Endothelial cell (in vitro differentiated cells): ENCODE data around the gene SH3PXD2A. TPM values are rescaled to one million over a fixed set of nuclear protein-coding genes. Genes with fewer than 3 reads are reported as not detected.

Experiments used
- DNase-seq: peaks from one replicate; pipeline ENCODE4 v3.0.0; 2021; ENCODE audit warnings: low spot score
- H3K27ac Mint-ChIP-seq: one replicate; pipeline ENCODE4 v1.8.0; 2021; ENCODE audit warnings: mixed read lengths, inconsistent platforms; ENCODE audit not compliant: unreplicated experiment
- H3K27me3 Mint-ChIP-seq: one replicate; pipeline ENCODE4 v1.8.0; 2021; ENCODE audit warnings: mild to moderate bottlenecking, moderate library complexity, mixed read lengths, inconsistent platforms; ENCODE audit not compliant: unreplicated experiment
- H3K36me3 Mint-ChIP-seq: one replicate; pipeline ENCODE4 v1.8.0; 2021; ENCODE audit warnings: mild to moderate bottlenecking, low read depth, mixed read lengths, inconsistent platforms; ENCODE audit not compliant: unreplicated experiment
- H3K4me1 Mint-ChIP-seq: one replicate; pipeline ENCODE4 v1.8.0; 2021; ENCODE audit warnings: mild to moderate bottlenecking, mixed read lengths, inconsistent platforms; ENCODE audit not compliant: unreplicated experiment
- H3K4me3 Mint-ChIP-seq: one replicate; pipeline ENCODE4 v1.8.0; 2021; ENCODE audit warnings: mild to moderate bottlenecking, mixed read lengths, inconsistent platforms; ENCODE audit not compliant: unreplicated experiment
- H3K9me3 Mint-ChIP-seq: one replicate; pipeline ENCODE4 v1.8.0; 2021; ENCODE audit warnings: mixed read lengths, inconsistent platforms; ENCODE audit not compliant: unreplicated experiment
- CTCF ChIP-seq: fragments of 200-600 bp; sonication (generic); IDR thresholded peaks from one replicate; pipeline ENCODE4 v1.5.0; 2021; ENCODE audit warnings: antibody characterized with exemption; ENCODE audit not compliant: unreplicated experiment
- total RNA-seq: library from RNA; stranded (reverse); fragmentation: NEBNext Ultra II Directional; extraction: Animal tissue kit (Norgen Biotek cat#: 25700); gene quantifications from one replicate; pipeline ENCODE4 v1.2.1, GENCODE V29; 2021; ENCODE audit not compliant: unreplicated experiment

SH3PXD2A gene
- total RNA-seq, 1 donor from 2014 or later: 59.9 TPM

DNA sequence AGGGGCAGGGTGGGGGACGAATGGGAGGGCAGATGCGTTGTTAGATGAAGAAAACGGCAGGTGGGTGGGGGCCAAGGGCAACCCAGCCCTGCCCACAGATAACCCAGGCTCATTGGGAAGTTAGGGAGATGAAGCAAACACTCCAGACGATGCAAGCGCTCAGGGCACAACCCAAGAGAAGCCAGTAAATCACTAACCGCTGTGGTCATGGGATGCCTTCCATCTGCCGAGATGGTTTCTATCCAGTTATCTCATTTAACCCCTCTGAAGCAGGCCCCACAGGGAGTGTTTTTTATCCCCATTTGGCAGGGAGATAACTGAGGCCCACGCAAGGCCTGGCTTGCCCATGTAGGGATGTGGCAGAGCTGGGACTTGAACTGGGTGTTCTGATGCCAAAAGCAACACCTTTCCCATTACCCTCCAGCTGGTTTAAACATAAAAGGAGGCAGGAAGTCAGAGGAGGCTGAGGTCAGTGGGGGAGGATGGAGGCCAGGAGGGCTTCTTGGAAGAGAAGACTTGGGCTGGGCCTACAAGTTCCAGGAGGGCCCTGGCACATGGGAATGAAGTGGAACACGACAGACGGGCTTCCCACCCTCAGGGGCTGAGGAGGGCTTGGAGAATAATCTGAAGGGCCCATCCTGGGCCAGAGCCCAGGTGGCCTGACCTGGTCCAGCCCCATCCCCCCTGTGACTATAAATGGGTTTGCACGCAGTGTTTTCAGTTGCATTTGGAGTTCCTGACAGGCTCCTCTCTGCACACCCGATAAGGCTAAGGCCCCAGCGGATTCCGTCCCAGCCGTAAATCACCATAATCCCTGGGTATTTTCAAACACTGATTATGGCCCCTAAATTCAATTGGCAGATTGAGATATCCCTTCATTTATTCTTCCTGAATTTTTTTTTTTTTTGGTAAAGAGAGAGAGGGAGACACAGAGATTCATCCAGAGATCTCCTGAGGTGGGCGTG lies 281.0 kb downstream of the SH3PXD2A start:
- Mint-ChIP-seq H3K27ac (no peak overlapping the region), H3K9me3 (no peaks in the 10 kb centered on the region), H3K27me3 (peaks cover 14% of the 10 kb centered on the region), H3K4me1 (no peaks in the 10 kb centered on the region), H3K4me3 (no peak overlapping the region), H3K36me3 (no peaks in the 10 kb centered on the region)
- no peak for DNase-seq
- TF ChIP-seq CTCF: no peak

DNA sequence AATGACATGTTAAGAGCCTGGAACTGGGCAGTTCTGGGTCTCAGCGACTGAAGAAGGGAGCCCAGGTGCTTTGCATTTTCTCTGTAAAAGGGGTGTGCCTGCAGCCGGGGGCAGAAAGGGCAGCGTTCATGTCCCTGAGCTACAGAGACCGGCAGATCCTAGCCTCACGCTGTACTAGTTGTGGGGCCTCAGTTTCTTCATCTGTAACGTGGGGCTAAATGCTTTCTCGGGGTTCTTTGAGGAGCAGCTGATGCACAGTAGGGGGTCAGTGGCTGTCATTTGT lies 282.2 kb downstream of the SH3PXD2A start:
- no peak overlapping the region for H3K27ac Mint-ChIP-seq
- no peak overlapping the region for H3K4me3 Mint-ChIP-seq
- H3K9me3 Mint-ChIP-seq: no peaks in the 10 kb centered on the region
- H3K27me3 Mint-ChIP-seq: peaks cover 14% of the 10 kb centered on the region
- H3K36me3 Mint-ChIP-seq: no peaks in the 10 kb centered on the region
- DNase-seq: no peak
- TF ChIP-seq CTCF: no peak
- no peaks in the 10 kb centered on the region for H3K4me1 Mint-ChIP-seq

GRCh38 chr10:103572347-103573204 lies 282.8 kb downstream of the SH3PXD2A start:
- Mint-ChIP-seq H3K27me3 (peaks cover 14% of the 10 kb centered on the region), H3K4me1 (no peaks in the 10 kb centered on the region), H3K4me3 (no peak overlapping the region), H3K27ac (no peak overlapping the region), H3K9me3 (no peaks in the 10 kb centered on the region), H3K36me3 (no peaks in the 10 kb centered on the region)
- no peak for TF ChIP-seq CTCF
- DNase-seq: no peak

DNA sequence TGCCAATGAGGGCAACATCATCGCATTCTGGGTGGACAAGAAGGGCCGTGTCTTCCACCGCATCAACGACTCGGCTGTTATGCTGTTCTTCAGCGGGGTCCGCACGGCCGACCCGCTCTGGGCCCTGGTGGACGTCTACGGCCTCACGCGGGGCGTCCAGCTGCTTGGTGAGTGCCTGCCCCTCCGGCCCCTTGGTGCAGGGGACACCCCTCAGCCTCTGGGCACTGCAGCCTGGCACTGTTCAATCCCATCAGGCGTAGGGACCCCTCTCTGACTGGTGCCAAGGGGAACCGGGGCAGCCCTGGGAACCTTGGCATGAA lies 283.8 kb downstream of the SH3PXD2A start:
- no peak for TF ChIP-seq CTCF
- H3K27me3 Mint-ChIP-seq: peaks cover 12% of the 10 kb centered on the region
- DNase-seq: no peak
- no peaks in the 10 kb centered on the region for H3K4me1 Mint-ChIP-seq
- no peak overlapping the region for H3K27ac Mint-ChIP-seq
- H3K4me3 Mint-ChIP-seq: no peak overlapping the region
- no peaks in the 10 kb centered on the region for H3K9me3 Mint-ChIP-seq
- no peaks in the 10 kb centered on the region for H3K36me3 Mint-ChIP-seq
